Glomerular visceral epithelial cell (primary cell): ENCODE results near the gene RCAN2.
"Not testable (repeated sequence)": the region's sequence is repeated elsewhere in the genome, so short reads cannot be mapped to it uniquely, and the experiment has no call there.

Experiments used
- DNase-seq: peaks from one replicate; pipeline ENCODE4 v3.0.0-alpha.2; 2016; ENCODE audit errors: extremely low spot score

Gene RCAN2

GRCh38 chr6:46390153-46390876, 100.9 kb downstream of the RCAN2 start:
- DNase-seq, result no peak

GRCh38 chr6:46387728-46388127, 103.5 kb downstream of the RCAN2 start:
- DNase-seq, result not testable (repeated sequence)

- no peak for DNase-seq
Observed at GRCh38 chr6:46381579-46381978, 109.7 kb downstream of the RCAN2 start.

GRCh38 chr6:46381057-46381456, 110.2 kb downstream of the RCAN2 start:
- DNase-seq, result no peak

- no peak for DNase-seq
Observed at GRCh38 chr6:46380152-46380807, 111.0 kb downstream of the RCAN2 start.

- no peak for DNase-seq
Observed at GRCh38 chr6:46378882-46379416, 112.3 kb downstream of the RCAN2 start.

GRCh38 chr6:46378161-46378881, 112.9 kb downstream of the RCAN2 start:
- DNase-seq, result no peak

- no peak for DNase-seq
Observed at GRCh38 chr6:46377209-46377608, 114.0 kb downstream of the RCAN2 start.

- DNase-seq, result no peak
Observed at GRCh38 chr6:46376562-46377061, 114.6 kb downstream of the RCAN2 start.

GRCh38 chr6:46370622-46371021, 120.6 kb downstream of the RCAN2 start:
- DNase-seq, result no peak

- DNase-seq, result no peak
Observed at GRCh38 chr6:46368169-46368536, 123.1 kb downstream of the RCAN2 start.

- no peak for DNase-seq
Observed at GRCh38 chr6:46367354-46368168, 123.7 kb downstream of the RCAN2 start.

GRCh38 chr6:46366190-46366900, 124.9 kb downstream of the RCAN2 start:
- DNase-seq, result no peak

- no peak for DNase-seq
Observed at GRCh38 chr6:46357591-46357990, 133.7 kb downstream of the RCAN2 start.

GRCh38 chr6:46356543-46356942, 134.7 kb downstream of the RCAN2 start:
- DNase-seq, result no peak

- no peak for DNase-seq
Observed at GRCh38 chr6:46353528-46353927, 137.7 kb downstream of the RCAN2 start.

- no peak for DNase-seq
Observed at GRCh38 chr6:46352541-46353268, 138.5 kb downstream of the RCAN2 start.

- no peak for DNase-seq
Observed at GRCh38 chr6:46350714-46351113, 140.5 kb downstream of the RCAN2 start.

- no peak for DNase-seq
Observed at GRCh38 chr6:46347669-46348068, 143.6 kb downstream of the RCAN2 start.

- DNase-seq, result no peak
Observed at GRCh38 chr6:46340246-46340645, 151.0 kb downstream of the RCAN2 start.
